ENCODE measurements around the gene CALU.

Gene CALU

DNA sequence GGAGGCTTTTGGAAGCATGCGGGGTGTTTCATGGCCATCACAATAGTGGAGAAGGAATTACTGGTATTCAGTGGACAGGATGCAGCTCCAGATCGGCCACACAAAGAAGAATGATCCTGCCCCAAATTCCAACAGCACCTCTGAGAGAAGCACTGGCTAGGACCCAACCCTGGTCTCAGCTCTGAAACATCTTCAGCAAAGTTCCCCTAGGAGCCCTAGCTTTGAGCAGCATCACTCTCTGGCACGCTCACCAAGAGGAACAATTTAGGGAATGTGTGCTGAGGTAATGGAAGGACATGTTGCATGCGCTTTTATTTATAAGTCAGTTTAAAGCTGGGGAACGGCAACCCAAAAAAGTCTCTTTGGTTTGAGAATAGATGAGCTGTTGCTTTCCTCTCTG lies 42.0 kb downstream of the CALU start:
- H4K20me1 ChIP-seq (ENCODE audit: low read depth, low read length) = no peaks in the 10 kb centered on the region
- no peak overlapping the region for H3K4me2 ChIP-seq (ENCODE audit: low read depth, low read length, poor library complexity, severe bottlenecking)
- no peaks in the 10 kb centered on the region for H3K27me3 ChIP-seq (ENCODE audit: low read length)
- H2AFZ ChIP-seq (ENCODE audit: low read depth, low read length, severe bottlenecking) = no peak overlapping the region
- H3K27ac ChIP-seq (ENCODE audit: low read depth, low read length) = no peak overlapping the region
- H3F3A ChIP-seq (ENCODE audit: insufficient read depth) = no peaks in the 10 kb centered on the region
- TF ChIP-seq EZH2phosphoT487 (conservative IDR thresholded peaks at IDR 0.05; ENCODE audit: low read length) = no peak
- TF ChIP-seq, protein P1, sequence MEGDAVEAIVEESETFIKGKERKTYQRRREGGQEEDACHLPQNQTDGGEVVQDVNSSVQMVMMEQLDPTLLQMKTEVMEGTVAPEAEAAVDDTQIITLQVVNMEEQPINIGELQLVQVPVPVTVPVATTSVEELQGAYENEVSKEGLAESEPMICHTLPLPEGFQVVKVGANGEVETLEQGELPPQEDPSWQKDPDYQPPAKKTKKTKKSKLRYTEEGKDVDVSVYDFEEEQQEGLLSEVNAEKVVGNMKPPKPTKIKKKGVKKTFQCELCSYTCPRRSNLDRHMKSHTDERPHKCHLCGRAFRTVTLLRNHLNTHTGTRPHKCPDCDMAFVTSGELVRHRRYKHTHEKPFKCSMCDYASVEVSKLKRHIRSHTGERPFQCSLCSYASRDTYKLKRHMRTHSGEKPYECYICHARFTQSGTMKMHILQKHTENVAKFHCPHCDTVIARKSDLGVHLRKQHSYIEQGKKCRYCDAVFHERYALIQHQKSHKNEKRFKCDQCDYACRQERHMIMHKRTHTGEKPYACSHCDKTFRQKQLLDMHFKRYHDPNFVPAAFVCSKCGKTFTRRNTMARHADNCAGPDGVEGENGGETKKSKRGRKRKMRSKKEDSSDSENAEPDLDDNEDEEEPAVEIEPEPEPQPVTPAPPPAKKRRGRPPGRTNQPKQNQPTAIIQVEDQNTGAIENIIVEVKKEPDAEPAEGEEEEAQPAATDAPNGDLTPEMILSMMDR (IDR thresholded peaks at IDR 0.05; ENCODE audit: insufficient read depth, low read length, poor library complexity, severe bottlenecking) = no peak
- H3K4me3 ChIP-seq (ENCODE audit: insufficient read depth, low read length, poor library complexity, severe bottlenecking) = no peak overlapping the region
- no peaks in the 10 kb centered on the region for H3K9me3 ChIP-seq (ENCODE audit: insufficient read depth, low read length)
- H3K9ac ChIP-seq (ENCODE audit: low read length) = no peak overlapping the region
- no peaks in the 10 kb centered on the region for H3K9me2 ChIP-seq (replicated peaks; ENCODE audit: insufficient read depth, low read length)
- H3K36me3 ChIP-seq (ENCODE audit: low read length) = no peaks in the 10 kb centered on the region
- no peaks in the 10 kb centered on the region for H3K79me2 ChIP-seq (ENCODE audit: insufficient read depth, low read length)

DNA sequence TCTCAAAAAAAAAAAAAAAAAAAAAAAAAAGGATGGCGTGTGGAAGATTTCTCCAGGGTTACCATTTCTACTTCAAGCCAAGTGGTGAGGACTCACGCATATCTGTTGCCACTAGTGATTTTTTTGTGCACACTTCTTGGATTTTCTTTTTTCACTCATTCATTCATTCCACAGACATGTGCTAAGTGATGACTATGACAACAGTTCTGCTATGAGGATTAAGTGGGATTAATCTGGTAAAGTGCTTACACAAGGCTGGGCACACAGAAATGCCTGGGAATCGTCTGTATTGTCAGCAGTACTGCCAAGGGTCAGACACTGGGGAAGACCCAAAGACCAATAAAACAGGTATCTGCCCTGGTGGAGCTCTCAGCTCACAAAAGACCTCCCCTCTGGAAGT lies 42.7 kb downstream of the CALU start:
- no peak overlapping the region for H3K27ac ChIP-seq (ENCODE audit: low read depth, low read length)
- no peak for TF ChIP-seq EZH2phosphoT487 (conservative IDR thresholded peaks at IDR 0.05; ENCODE audit: low read length)
- TF ChIP-seq, protein P1 (IDR thresholded peaks at IDR 0.05; ENCODE audit: insufficient read depth, low read length, poor library complexity, severe bottlenecking) = no peak
- H3K9ac ChIP-seq (ENCODE audit: low read length) = no peak overlapping the region
- H4K20me1 ChIP-seq (ENCODE audit: low read depth, low read length) = no peaks in the 10 kb centered on the region
- H3K4me3 ChIP-seq (ENCODE audit: insufficient read depth, low read length, poor library complexity, severe bottlenecking) = no peak overlapping the region
- H3F3A ChIP-seq (ENCODE audit: insufficient read depth) = no peaks in the 10 kb centered on the region
- H3K36me3 ChIP-seq (ENCODE audit: low read length) = no peaks in the 10 kb centered on the region
- H3K9me3 ChIP-seq (ENCODE audit: insufficient read depth, low read length) = no peaks in the 10 kb centered on the region
- no peaks in the 10 kb centered on the region for H3K9me2 ChIP-seq (replicated peaks; ENCODE audit: insufficient read depth, low read length)
- H3K27me3 ChIP-seq (ENCODE audit: low read length) = no peaks in the 10 kb centered on the region
- H3K79me2 ChIP-seq (ENCODE audit: insufficient read depth, low read length) = no peaks in the 10 kb centered on the region
- no peak overlapping the region for H3K4me2 ChIP-seq (ENCODE audit: low read depth, low read length, poor library complexity, severe bottlenecking)
- H2AFZ ChIP-seq (ENCODE audit: low read depth, low read length, severe bottlenecking) = no peak overlapping the region

DNA sequence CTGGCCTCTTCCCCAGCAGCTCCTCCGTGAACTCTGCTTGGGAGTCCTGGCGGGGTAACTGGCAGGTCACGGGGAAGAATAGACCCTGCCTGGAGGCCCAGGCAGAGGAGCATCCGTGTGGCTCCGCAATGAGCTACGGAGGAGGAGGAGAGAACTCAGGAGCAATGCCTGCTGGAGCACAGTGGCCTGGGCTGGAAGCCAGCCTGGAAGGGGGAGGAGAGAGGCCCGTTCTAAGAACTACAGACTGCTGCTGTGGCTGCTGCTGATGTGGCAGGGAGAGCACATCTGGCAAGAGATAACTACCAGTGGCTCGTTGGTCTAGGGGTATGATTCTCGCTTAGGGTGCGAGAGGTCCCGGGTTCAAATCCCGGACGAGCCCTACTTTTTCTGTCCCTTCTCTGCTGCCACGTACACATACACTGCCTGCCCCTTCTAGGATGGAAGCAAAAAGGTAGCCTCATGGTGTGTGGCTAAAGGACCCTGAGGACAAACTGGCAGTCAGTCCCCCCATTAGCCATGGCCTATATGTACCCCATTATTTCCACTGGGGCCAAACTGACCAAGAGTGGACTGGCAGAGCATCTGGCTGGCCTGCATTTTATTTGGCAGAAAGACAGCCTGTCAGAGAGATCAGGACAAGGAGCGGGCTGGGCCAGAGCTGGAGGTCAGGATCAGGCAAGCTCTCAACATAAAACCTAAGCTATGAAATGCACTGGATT lies 44.1 kb downstream of the CALU start:
- H3K4me2 ChIP-seq (ENCODE audit: low read depth, low read length, poor library complexity, severe bottlenecking) = no peak overlapping the region
- no peak overlapping the region for H2AFZ ChIP-seq (ENCODE audit: low read depth, low read length, severe bottlenecking)
- H3K9ac ChIP-seq (ENCODE audit: low read length) = no peak overlapping the region
- H3K79me2 ChIP-seq (ENCODE audit: insufficient read depth, low read length) = no peaks in the 10 kb centered on the region
- H3K9me2 ChIP-seq (replicated peaks; ENCODE audit: insufficient read depth, low read length) = no peaks in the 10 kb centered on the region
- H3F3A ChIP-seq (ENCODE audit: insufficient read depth) = no peaks in the 10 kb centered on the region
- no peaks in the 10 kb centered on the region for H4K20me1 ChIP-seq (ENCODE audit: low read depth, low read length)
- H3K9me3 ChIP-seq (ENCODE audit: insufficient read depth, low read length) = no peaks in the 10 kb centered on the region
- TF ChIP-seq, protein P1 (IDR thresholded peaks at IDR 0.05; ENCODE audit: insufficient read depth, low read length, poor library complexity, severe bottlenecking) = no peak
- no peak for TF ChIP-seq EZH2phosphoT487 (conservative IDR thresholded peaks at IDR 0.05; ENCODE audit: low read length)
- H3K4me3 ChIP-seq (ENCODE audit: insufficient read depth, low read length, poor library complexity, severe bottlenecking) = no peak overlapping the region
- no peaks in the 10 kb centered on the region for H3K36me3 ChIP-seq (ENCODE audit: low read length)
- H3K27ac ChIP-seq (ENCODE audit: low read depth, low read length) = no peak overlapping the region
- no peaks in the 10 kb centered on the region for H3K27me3 ChIP-seq (ENCODE audit: low read length)

All from SU-DHL-6 (cell line).